AG10803 (cell line): Measurements from ENCODE around the gene SYTL5.
"Not testable (repeated sequence)": the region's sequence is repeated elsewhere in the genome, so short reads cannot be mapped to it uniquely, and the experiment has no call there.

Experiments used
- DNase-seq: peaks from one replicate; pipeline ENCODE4 v3.0.0; 2010; ENCODE audit warnings: low read depth
- H3K4me3 ChIP-seq: 2 replicates; pipeline ENCODE4 v1.5.1; 2011; ENCODE audit warnings: mild to moderate bottlenecking, low read length, control low read depth
- CTCF ChIP-seq: conservative IDR thresholded peaks from 2 replicates; pipeline ENCODE4 v1.5.1; 2011; ENCODE audit warnings: mild to moderate bottlenecking, low read length, control low read depth, inconsistent platforms

Gene SYTL5

GRCh38 chrX:37984880-37985279 is 21.5 kb upstream of the SYTL5 start:
- H3K4me3 ChIP-seq, result no peak overlapping the region
- DNase-seq, result no peak
- TF ChIP-seq CTCF, result no peak

- TF ChIP-seq CTCF, result no peak
- DNase-seq, result peak; percentile 40
- no peak overlapping the region for H3K4me3 ChIP-seq
Measured at GRCh38 chrX:37986893-37987292, 19.5 kb upstream of the SYTL5 start.

GRCh38 chrX:37989304-37989703 is 17.0 kb upstream of the SYTL5 start:
- H3K4me3 ChIP-seq, result no peak overlapping the region
- TF ChIP-seq CTCF, result no peak
- DNase-seq, result no peak

GRCh38 chrX:37991303-37991702 is 15.1 kb upstream of the SYTL5 start:
- H3K4me3 ChIP-seq, DNase-seq: not testable (repeated sequence)

- no peak overlapping the region for H3K4me3 ChIP-seq
- TF ChIP-seq CTCF, result no peak
- no peak for DNase-seq
Measured at GRCh38 chrX:37993176-37993575, 13.2 kb upstream of the SYTL5 start.

- no peak overlapping the region for H3K4me3 ChIP-seq
- TF ChIP-seq CTCF, result no peak
- no peak for DNase-seq
Measured at GRCh38 chrX:37993837-37994619, 12.3 kb upstream of the SYTL5 start.

GRCh38 chrX:37995428-37995827 is 10.9 kb upstream of the SYTL5 start:
- no peak for TF ChIP-seq CTCF
- DNase-seq, result no peak
- no peak overlapping the region for H3K4me3 ChIP-seq
